HFF-Myc (cell line): ENCODE results near the gene DKKL1.
A peak's percentile ranks its signal among the peaks of the same experiment; 100 is the strongest.

ENCODE experiments used
- DNase-seq: peaks from one replicate; pipeline ENCODE4 v3.0.0-alpha.2; 2011; ENCODE audit warnings: low read depth; ENCODE audit errors: extremely low read depth
- H3K4me3 ChIP-seq: replicated peaks from 2 replicates; pipeline ENCODE4 v1.5.1; 2011; ENCODE audit warnings: low read depth, mild to moderate bottlenecking, control low read depth, low read length
- TF ChIP-seq, protein P1 (sequence below): IDR thresholded peaks from 2 replicates; pipeline ENCODE4 v1.5.1; 2012; ENCODE audit warnings: mild to moderate bottlenecking, low read depth, low read length, control low read depth; ENCODE audit errors: missing control alignments

Gene DKKL1

DNA sequence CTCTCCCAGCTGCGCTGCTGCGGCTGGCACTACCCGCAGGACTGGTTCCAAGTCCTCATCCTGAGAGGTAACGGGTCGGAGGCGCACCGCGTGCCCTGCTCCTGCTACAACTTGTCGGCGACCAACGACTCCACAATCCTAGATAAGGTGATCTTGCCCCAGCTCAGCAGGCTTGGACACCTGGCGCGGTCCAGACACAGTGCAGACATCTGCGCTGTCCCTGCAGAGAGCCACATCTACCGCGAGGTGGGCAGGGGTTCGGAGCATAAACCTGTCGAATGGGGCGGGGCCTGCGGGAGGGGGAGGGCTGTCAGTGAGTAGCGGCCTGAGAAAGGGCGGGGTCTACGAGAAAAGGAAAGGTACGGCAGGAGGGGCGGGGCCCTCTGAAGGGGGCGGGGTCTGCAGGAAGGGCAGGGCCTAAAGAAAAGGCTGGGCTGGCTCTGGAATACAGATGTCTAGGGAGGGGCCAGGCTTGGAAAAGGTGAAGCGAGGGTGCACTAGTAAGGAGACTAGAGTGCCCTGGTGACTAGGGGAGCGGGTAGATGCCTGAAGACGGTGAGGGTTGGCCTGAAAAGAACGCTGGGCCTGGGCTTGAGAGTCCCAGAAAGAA is 24.9 kb upstream of the DKKL1 start:
- TF ChIP-seq, protein P1, sequence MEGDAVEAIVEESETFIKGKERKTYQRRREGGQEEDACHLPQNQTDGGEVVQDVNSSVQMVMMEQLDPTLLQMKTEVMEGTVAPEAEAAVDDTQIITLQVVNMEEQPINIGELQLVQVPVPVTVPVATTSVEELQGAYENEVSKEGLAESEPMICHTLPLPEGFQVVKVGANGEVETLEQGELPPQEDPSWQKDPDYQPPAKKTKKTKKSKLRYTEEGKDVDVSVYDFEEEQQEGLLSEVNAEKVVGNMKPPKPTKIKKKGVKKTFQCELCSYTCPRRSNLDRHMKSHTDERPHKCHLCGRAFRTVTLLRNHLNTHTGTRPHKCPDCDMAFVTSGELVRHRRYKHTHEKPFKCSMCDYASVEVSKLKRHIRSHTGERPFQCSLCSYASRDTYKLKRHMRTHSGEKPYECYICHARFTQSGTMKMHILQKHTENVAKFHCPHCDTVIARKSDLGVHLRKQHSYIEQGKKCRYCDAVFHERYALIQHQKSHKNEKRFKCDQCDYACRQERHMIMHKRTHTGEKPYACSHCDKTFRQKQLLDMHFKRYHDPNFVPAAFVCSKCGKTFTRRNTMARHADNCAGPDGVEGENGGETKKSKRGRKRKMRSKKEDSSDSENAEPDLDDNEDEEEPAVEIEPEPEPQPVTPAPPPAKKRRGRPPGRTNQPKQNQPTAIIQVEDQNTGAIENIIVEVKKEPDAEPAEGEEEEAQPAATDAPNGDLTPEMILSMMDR: no peak
- no peak for DNase-seq
- H3K4me3 ChIP-seq: no peak overlapping the region

DNA sequence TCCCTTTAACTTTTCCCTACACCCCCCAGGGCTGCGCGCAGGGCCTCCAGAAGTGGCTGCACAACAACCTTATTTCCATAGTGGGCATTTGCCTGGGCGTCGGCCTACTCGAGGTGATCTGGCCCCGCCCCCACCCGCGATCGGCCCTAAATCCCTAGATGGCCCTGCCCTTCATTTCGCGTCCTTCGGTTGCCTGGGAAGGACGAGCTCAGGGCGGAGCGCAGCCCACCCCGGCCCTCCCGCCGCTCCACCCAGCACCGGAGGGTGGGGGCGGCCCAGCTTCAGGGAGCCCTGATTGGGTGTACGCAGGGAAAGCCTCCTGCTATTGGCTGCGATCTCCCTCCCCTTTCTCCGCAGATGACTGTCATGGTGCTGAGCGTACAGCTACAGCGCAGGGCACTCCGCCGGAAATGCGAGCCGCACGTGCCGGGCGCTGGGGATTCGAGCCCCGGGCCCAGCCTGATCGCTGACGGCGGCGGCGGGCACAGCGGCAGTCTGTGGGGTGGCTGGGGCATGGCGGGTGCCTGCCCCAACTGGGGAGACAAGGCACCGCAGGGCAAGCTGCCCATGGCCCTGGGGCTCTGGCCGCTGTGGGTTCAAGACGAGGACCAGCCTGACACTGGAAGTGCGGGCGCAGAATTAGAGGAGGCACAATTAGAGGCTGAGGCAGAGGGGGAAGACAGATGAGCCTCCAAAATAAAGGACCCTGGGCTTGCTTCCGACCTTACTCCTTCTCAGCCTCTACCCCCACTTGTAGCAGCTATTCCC is 24.2 kb upstream of the DKKL1 start:
- DNase-seq: peak; percentile 69
- TF ChIP-seq, protein P1: no peak
- no peak overlapping the region for H3K4me3 ChIP-seq

DNA sequence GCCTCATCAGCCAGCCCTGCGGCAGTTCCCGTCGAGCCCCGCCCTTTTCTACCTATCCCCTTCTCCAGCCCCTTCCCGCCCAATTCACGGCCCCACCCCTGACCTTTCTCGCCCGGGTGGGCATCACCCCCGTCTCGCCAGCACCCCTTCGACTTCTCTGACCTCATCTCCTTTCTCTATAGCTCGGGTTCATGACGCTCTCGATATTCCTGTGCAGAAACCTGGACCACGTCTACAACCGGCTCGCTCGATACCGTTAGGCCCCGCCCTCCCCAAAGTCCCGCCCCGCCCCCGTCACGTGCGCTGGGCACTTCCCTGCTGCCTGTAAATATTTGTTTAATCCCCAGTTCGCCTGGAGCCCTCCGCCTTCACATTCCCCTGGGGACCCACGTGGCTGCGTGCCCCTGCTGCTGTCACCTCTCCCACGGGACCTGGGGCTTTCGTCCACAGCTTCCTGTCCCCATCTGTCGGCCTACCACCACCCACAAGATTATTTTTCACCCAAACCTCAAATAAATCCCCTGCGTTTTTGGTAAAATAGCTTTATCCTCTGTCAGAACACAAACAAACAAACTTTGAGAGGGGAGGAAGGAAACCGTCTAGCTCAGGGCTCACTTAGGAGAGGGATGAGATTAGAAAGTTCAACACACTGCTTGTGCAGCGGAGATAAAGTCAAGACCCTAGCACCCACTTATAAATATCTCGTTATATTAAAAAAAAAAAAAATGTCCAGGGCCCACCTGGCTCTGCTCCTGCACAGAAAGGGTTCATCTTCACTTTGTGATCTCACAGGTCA is 23.4 kb upstream of the DKKL1 start:
- H3K4me3 ChIP-seq: no peak overlapping the region
- DNase-seq: no peak

DNA sequence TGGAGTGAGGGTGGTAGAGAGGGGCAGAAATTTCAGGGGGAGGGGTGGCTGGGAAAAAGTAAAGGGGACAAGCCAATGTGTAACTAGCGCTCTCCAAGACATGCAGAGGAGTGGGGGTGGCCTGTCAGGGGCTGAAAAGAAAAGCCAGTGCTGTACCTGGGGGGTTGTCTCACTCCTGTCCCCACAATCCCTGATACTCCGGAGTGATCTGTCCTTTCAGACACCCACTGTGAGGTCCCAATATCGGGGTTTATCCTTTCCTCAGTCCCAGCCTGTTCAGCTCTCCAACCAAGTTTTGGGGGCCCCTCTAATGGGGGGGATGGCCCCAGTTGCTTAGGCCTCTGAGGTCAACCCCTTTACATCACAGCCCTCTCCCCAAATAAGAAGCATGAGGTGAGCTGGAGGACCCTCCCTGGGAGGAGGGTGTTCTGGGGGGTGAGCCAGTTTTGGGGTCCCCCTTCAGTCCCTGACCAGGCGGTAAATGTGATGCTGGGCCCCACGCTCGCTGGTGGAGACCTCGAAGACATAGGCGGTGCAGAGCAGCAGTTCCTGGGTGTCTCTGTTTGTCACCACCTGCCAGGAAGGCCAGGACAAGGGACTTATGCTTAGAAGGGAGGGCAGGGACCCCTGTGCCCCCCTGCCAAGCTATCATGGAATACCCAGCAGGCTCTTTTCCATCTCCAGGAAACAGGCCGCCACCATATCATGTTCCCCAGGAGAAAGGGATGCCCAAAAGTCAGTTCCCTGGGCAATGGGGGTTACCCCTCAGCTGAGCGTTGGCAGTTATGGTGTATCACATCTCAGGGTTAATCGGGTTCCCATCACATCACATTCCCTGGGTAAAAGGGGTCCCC is 22.6 kb upstream of the DKKL1 start:
- no peak for DNase-seq
- TF ChIP-seq, protein P1: no peak
- H3K4me3 ChIP-seq: no peak overlapping the region

More for the DNA sequence above, 23.4 kb upstream of the DKKL1 start:
- TF ChIP-seq, protein P1: no peak

DNA sequence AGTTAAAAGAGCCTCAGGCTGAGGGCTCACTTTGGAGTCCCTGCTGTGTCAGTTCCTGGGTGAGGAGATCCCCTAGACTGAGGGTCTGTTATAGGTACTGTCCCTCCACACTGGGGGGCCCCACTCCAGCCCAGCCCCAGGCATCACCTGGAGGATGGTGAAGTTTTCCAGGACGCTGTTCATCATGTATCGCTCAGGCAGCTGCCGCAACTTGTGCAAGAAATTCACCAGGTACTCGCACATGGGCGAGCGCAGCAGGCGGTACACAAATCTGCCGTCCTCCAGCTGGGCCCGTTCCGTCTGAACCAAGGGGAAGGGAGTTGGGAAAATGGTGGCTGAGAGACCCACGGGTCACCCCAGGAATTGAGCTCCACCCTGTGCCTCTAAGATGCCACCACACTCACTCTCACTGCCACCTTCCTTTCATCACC is 21.4 kb upstream of the DKKL1 start:
- DNase-seq: no peak
- TF ChIP-seq, protein P1: no peak
- no peak overlapping the region for H3K4me3 ChIP-seq

DNA sequence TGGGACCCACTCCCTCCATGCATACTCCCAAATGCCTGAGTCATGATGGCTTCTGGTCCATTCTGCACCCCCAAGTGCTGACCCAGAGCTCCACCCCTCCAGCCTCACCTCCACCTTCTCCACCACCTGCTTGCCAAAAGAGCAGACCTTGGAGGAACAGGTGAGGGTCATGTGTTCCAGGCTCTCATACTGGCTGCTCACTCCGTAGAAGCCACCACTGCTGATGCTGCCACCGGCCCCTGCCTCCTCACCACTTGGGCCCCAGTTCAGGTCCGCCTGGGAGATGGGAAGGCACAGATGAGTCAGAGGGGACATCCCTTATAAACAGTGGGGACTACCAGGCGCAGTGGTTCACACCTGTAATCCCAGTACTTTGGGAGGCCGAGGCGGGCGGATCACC is 20.6 kb upstream of the DKKL1 start:
- no peak overlapping the region for H3K4me3 ChIP-seq
- TF ChIP-seq, protein P1: no peak
- DNase-seq: no peak
